GM23338 (cell line): Measurements from ENCODE around the gene MRTFA. TPM values are rescaled to one million over a fixed set of nuclear protein-coding genes. Genes with fewer than 3 reads are reported as not detected.

ENCODE experiments used
- ATAC-seq: fragments of 200-7000 bp; cut with Tn5 transposase; 3 replicates; pipeline ENCODE4 v1.9.1; 2020
- DNase-seq: peaks from one replicate; pipeline ENCODE4 v3.0.0-alpha.2; 2015; ENCODE audit warnings: low spot score
- H2AFZ ChIP-seq: fragments of 200-600 bp; sonication (generic); 2 replicates; pipeline ENCODE4 v1.8.0; 2016; ENCODE audit warnings: antibody characterized with exemption, mild to moderate bottlenecking, moderate library complexity
- H3F3A ChIP-seq: fragments of 200-600 bp; sonication (generic); replicated peaks from 2 replicates; pipeline ENCODE4 v1.8.0; 2017; ENCODE audit warnings: antibody characterized with exemption, mixed run types, low read depth
- H3K27ac ChIP-seq: fragments of 200-600 bp; sonication (generic); 2 replicates; pipeline ENCODE4 v1.6.1; 2016; ENCODE audit warnings: low read depth
- H3K27me3 ChIP-seq: fragments of 200-600 bp; sonication (generic); 2 replicates; pipeline ENCODE4 v1.8.0; 2016; ENCODE audit warnings: mild to moderate bottlenecking, mixed run types, moderate library complexity; ENCODE audit not compliant: insufficient read depth
- H3K36me3 ChIP-seq: fragments of 200-600 bp; sonication (generic); 2 replicates; pipeline ENCODE4 v1.8.0; 2016; ENCODE audit warnings: mild to moderate bottlenecking; ENCODE audit not compliant: insufficient read depth
- H3K4me1 ChIP-seq: fragments of 200-600 bp; sonication (generic); 2 replicates; pipeline ENCODE4 v1.8.0; 2016; ENCODE audit warnings: mild to moderate bottlenecking, moderate library complexity; ENCODE audit not compliant: insufficient read depth
- H3K4me2 ChIP-seq: fragments of 200-600 bp; sonication (generic); 2 replicates; pipeline ENCODE4 v1.7.1; 2017; ENCODE audit warnings: mixed run types
- H3K4me3 ChIP-seq: fragments of 200-600 bp; sonication (generic); 2 replicates; pipeline ENCODE4 v1.6.1; 2016; ENCODE audit warnings: mixed run types
- H3K79me2 ChIP-seq: fragments of 200-600 bp; sonication (generic); replicated peaks from 2 replicates; pipeline ENCODE4 v1.8.0; 2017; ENCODE audit warnings: mild to moderate bottlenecking; ENCODE audit not compliant: insufficient read depth
- H3K9me2 ChIP-seq: fragments of 200-600 bp; sonication (generic); 2 replicates; pipeline ENCODE4 v1.8.0; 2017; ENCODE audit not compliant: insufficient read depth
- H4K20me1 ChIP-seq: fragments of 200-600 bp; sonication (generic); replicated peaks from 2 replicates; pipeline ENCODE4 v1.8.0; 2017; ENCODE audit warnings: mild to moderate bottlenecking; ENCODE audit not compliant: insufficient read depth
- H3K27ac Mint-ChIP-seq: 2 replicates; pipeline ENCODE4 v1.8.0; 2020; ENCODE audit warnings: inconsistent platforms, mild to moderate bottlenecking, moderate library complexity, mixed read lengths
- H3K27me3 Mint-ChIP-seq: 3 replicates; pipeline ENCODE4 v1.8.0; 2022; ENCODE audit warnings: low read depth, mild to moderate bottlenecking, moderate library complexity, mixed read lengths, inconsistent platforms; ENCODE audit not compliant: insufficient read depth, poor library complexity
- H3K36me3 Mint-ChIP-seq: 3 replicates; pipeline ENCODE4 v1.8.0; 2021; ENCODE audit warnings: low read depth, mild to moderate bottlenecking, inconsistent platforms, moderate library complexity, mixed read lengths
- H3K4me1 Mint-ChIP-seq: 3 replicates; pipeline ENCODE4 v1.8.0; 2020; ENCODE audit warnings: mild to moderate bottlenecking, inconsistent platforms, mixed read lengths
- H3K4me3 Mint-ChIP-seq: 3 replicates; pipeline ENCODE4 v1.8.0; 2021; ENCODE audit warnings: moderate library complexity, mild to moderate bottlenecking, inconsistent platforms, mixed read lengths
- H3K9me3 Mint-ChIP-seq: 3 replicates; pipeline ENCODE4 v1.8.0; 2020; ENCODE audit warnings: moderate library complexity, mild to moderate bottlenecking, inconsistent platforms, mixed read lengths
- CREB1 ChIP-seq: fragments of 250-450 bp; sonication (Bioruptor Pico); IDR thresholded peaks from 2 replicates; pipeline ENCODE4 v1.5.0; 2020; ENCODE audit warnings: low read depth, mild to moderate bottlenecking, moderate library complexity
- CTCF ChIP-seq, 2 experiments: fragments of 200-600 bp in 1 of 2; sonication (generic) in 1 of 2; conservative IDR thresholded peaks; 2 replicates each; pipeline versions ENCODE4 v1.5.1 to v1.6.1; 2016 to 2017; ENCODE audit warnings: antibody characterized with exemption in 2 of 2, low read depth in 2 of 2, mild to moderate bottlenecking in 2 of 2, moderate library complexity in 1 of 2
- EZH2 ChIP-seq: fragments of 200-600 bp; sonication (generic); IDR thresholded peaks from one replicate; pipeline ENCODE4 v1.8.0; 2017; ENCODE audit warnings: antibody characterized with exemption, mild to moderate bottlenecking, low read depth; ENCODE audit not compliant: unreplicated experiment
- EZH2phosphoT487 ChIP-seq: fragments of 200-600 bp; sonication (generic); IDR thresholded peaks from one replicate; pipeline ENCODE4 v1.8.1; 2018; ENCODE audit warnings: antibody characterized with exemption; ENCODE audit not compliant: unreplicated experiment
- JUNB ChIP-seq: IDR thresholded peaks from one replicate; pipeline ENCODE4 v1.6.1; 2016; ENCODE audit warnings: antibody characterized with exemption; ENCODE audit not compliant: unreplicated experiment
- NANOG ChIP-seq: IDR thresholded peaks from 2 replicates; pipeline ENCODE4 v1.6.1; 2016; ENCODE audit warnings: antibody characterized with exemption, borderline replicate concordance
- STAT1 ChIP-seq: IDR thresholded peaks from one replicate; pipeline ENCODE4 v1.6.1; 2016; ENCODE audit warnings: antibody characterized with exemption; ENCODE audit not compliant: unreplicated experiment
- ZNF114 ChIP-seq: fragments of 250-450 bp; sonication (Bioruptor Pico); IDR thresholded peaks from 2 replicates; pipeline ENCODE4 v1.5.0; 2020; ENCODE audit warnings: mild to moderate bottlenecking, moderate library complexity
- ZNF331 ChIP-seq: fragments of 250-450 bp; sonication (Bioruptor Pico); IDR thresholded peaks from 2 replicates; pipeline ENCODE4 v1.5.0; 2020; ENCODE audit warnings: low read depth, mild to moderate bottlenecking, moderate library complexity
- ZNF462 ChIP-seq: fragments of 250-450 bp; sonication (Bioruptor Pico); IDR thresholded peaks from 2 replicates; pipeline ENCODE4 v1.5.0; 2020; ENCODE audit warnings: mild to moderate bottlenecking, moderate library complexity
- polyA plus RNA-seq: library from polyadenylated mRNA; unstranded; fragments of >200 nt; fragmentation: Nextera tagmentation; extraction: Ambion mirVana; gene quantifications from 2 replicates; pipeline ENCODE4 v1.2.1, GENCODE V29; 2016
- total RNA-seq: library from RNA; depleted of rRNA; stranded (reverse); fragments of >200 nt; shearing (Covaris generic); gene quantifications from 2 replicates; pipeline ENCODE4 v1.2.3, GENCODE V29; 2014
- TF ChIP-seq, protein P1 (sequence below): IDR thresholded peaks from 2 replicates; pipeline ENCODE4 v1.6.1; 2016; ENCODE audit warnings: antibody characterized with exemption

MRTFA gene
- total and polyA plus RNA-seq, 2 experiments from 2014 or later: 18.1 to 92.4 TPM

GRCh38 chr22:40415531-40416266 is 220.8 kb downstream of the MRTFA start:
- TF ChIP-seq STAT1 (no peak), CREB1 (no peak), ZNF114 (CRISPR knock-in tag) (no peak), EZH2phosphoT487 (no peak), ZNF331 (CRISPR knock-in tag) (no peak), JUNB (no peak), EZH2 (no peak), ZNF462 (CRISPR knock-in tag) (no peak), CTCF (conservative IDR thresholded peaks at IDR 0.05; ENCODE audit: low read depth in 2 of 2) (no peak), NANOG (no peak)
- TF ChIP-seq, protein P1, sequence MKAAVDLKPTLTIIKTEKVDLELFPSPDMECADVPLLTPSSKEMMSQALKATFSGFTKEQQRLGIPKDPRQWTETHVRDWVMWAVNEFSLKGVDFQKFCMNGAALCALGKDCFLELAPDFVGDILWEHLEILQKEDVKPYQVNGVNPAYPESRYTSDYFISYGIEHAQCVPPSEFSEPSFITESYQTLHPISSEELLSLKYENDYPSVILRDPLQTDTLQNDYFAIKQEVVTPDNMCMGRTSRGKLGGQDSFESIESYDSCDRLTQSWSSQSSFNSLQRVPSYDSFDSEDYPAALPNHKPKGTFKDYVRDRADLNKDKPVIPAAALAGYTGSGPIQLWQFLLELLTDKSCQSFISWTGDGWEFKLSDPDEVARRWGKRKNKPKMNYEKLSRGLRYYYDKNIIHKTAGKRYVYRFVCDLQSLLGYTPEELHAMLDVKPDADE: no peak
- Histone ChIP-seq H2AFZ (no peak overlapping the region), H4K20me1 (0 out of 2 replicates have a peak, but pooled peaks cover 4% of the 10 kb centered on the region), H3K36me3 (peaks cover 5% of the 10 kb centered on the region; the same call in 1 of the 2 replicates), H3K4me1 (no peaks in the 10 kb centered on the region), H3K4me3 (no peak overlapping the region), H3K27me3 (no peaks in the 10 kb centered on the region), H3K4me2 (no peak overlapping the region), H3K27ac (no peak overlapping the region), H3F3A (no peaks in the 10 kb centered on the region), H3K9me2 (no peaks in the 10 kb centered on the region), H3K79me2 (no peaks in the 10 kb centered on the region)
- Mint-ChIP-seq H3K4me3 (no peak overlapping the region), H3K4me1 (no peaks in the 10 kb centered on the region), H3K36me3 (peaks cover 17% of the 10 kb centered on the region), H3K27ac (no peak overlapping the region), H3K9me3 (peaks cover 2% of the 10 kb centered on the region; the same call in 2 of the 3 replicates), H3K27me3 (peaks cover 6% of the 10 kb centered on the region)
- no peak for ATAC-seq
- no peak for DNase-seq
